Measurements from ENCODE around the gene RPS6KA2.
"Not testable (repeated sequence)": the region's sequence is repeated elsewhere in the genome, so short reads cannot be mapped to it uniquely, and the experiment has no call there.

The RPS6KA2 gene

DNA sequence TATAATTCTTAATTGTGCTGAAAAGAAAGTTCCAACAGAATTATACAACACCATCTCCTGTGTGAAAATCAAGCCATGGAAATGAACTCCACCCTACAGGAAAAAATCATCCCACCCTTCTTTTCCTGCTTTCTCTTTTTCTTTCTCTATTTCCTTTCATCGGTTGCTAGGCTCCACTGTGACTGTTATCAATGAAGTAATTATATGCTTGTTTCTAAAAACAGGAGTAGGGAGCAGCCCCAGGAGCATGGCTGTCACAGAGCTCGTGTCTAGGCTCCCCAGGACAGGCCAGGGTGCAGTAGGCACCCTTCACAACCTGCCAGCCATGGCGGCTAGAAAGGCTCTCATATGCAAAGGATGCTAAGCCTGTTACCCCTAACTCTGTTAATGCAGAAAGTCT, 257.3 kb downstream of the RPS6KA2 start:
- DNase-seq (ENCODE audit: low read depth), result no peak

GRCh38 chr6:166366921-166367320, 260.1 kb downstream of the RPS6KA2 start:
- DNase-seq (ENCODE audit: low read depth), result no peak

GRCh38 chr6:166365806-166366205, 261.2 kb downstream of the RPS6KA2 start:
- no peak for DNase-seq (ENCODE audit: low read depth)

GRCh38 chr6:166365221-166365620, 261.8 kb downstream of the RPS6KA2 start:
- DNase-seq (ENCODE audit: low read depth), result no peak

GRCh38 chr6:166364456-166364855, 262.6 kb downstream of the RPS6KA2 start:
- DNase-seq (ENCODE audit: low read depth), result no peak

GRCh38 chr6:166362427-166362826, 264.6 kb downstream of the RPS6KA2 start:
- DNase-seq (ENCODE audit: low read depth), result not testable (repeated sequence)

GRCh38 chr6:166361077-166361429, 266.0 kb downstream of the RPS6KA2 start:
- DNase-seq (ENCODE audit: low read depth), result no peak

DNA sequence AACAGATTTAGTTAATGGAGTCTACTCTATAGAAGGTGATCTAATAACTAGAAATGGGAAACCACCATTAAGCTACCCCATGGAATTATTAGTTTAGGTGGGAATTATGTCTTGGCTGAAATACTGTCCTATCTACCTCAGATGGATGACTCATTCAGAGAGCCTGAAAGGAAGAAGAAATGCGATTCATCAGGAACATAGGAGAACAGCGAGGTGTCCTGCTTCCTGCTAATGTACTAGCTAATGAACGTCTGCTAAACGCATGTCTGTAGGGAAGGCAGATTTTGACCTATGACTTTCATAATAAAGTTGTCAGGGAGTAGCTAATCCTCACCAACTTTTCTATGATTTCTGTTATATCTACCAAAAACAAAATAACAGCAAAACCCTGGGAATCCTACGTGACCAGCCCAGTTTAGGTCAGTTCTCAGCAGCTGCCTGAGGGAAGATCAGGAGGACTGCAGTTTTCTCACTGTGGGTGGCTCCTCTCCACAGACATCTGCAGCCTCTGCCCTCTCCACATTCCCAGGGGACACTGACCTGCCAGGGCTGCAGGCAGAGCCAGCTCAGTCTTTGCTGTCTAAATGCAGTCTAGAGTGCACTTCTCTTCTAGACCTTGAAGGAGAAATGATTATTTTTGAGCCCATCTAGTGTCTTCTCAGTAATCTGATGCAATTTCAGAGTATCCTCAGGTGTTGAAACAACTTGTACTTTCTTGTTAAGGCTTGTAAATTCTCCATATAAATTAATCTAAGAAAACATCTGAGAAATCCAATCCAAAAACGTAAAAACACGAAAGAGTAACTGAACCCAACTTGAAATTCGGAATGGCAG, 266.6 kb downstream of the RPS6KA2 start:
- no peak for DNase-seq (ENCODE audit: low read depth)
